Neural cell (in vitro differentiated cells): Measurements from ENCODE around the gene KIF5A. TPM values are rescaled to one million over a fixed set of nuclear protein-coding genes. Genes with fewer than 3 reads are reported as not detected.

Source experiments
- H2AFZ ChIP-seq: fragments of 200-600, 300-800 bp; sonication (generic), shearing (Covaris generic); 2 replicates; pipeline ENCODE4 v1.6.0; 2014; ENCODE audit warnings: low read depth, mild to moderate bottlenecking, antibody characterized with exemption, low read length, moderate library complexity
- H3F3A ChIP-seq: fragments of 200-600 bp; shearing (Covaris generic); 2 replicates; pipeline ENCODE4 v1.6.1; 2016; ENCODE audit warnings: mild to moderate bottlenecking, moderate library complexity, mixed read lengths, antibody characterized with exemption, low read length; ENCODE audit not compliant: insufficient read depth, poor library complexity, severe bottlenecking
- H3K27ac ChIP-seq: fragments of 200-600, 300-800 bp; sonication (generic), shearing (Covaris generic); 2 replicates; pipeline ENCODE4 v1.5.1; 2014; ENCODE audit warnings: mild to moderate bottlenecking, low read length, moderate library complexity
- H3K27me3 ChIP-seq: fragments of 300-800, 200-600 bp; sonication (generic), shearing (Covaris generic); 2 replicates; pipeline ENCODE4 v1.6.0; 2014; ENCODE audit warnings: mild to moderate bottlenecking, low read depth, low read length, moderate library complexity; ENCODE audit not compliant: insufficient read depth
- H3K36me3 ChIP-seq: fragments of 300-800, 200-600 bp; sonication (generic), shearing (Covaris generic); 2 replicates; pipeline ENCODE4 v1.5.1; 2014; ENCODE audit warnings: mild to moderate bottlenecking, antibody characterized with exemption, low read length, moderate library complexity; ENCODE audit not compliant: insufficient read depth
- H3K4me2 ChIP-seq: fragments of 300-800, 200-600 bp; sonication (generic), shearing (Covaris generic); 2 replicates; pipeline ENCODE4 v1.6.0; 2014; ENCODE audit warnings: mild to moderate bottlenecking, low read length
- H3K4me3 ChIP-seq: fragments of 300-800, 200-600 bp; sonication (generic), shearing (Covaris generic); 2 replicates; pipeline ENCODE4 v1.5.1; 2014; ENCODE audit warnings: mild to moderate bottlenecking, low read length, moderate library complexity
- H3K79me2 ChIP-seq: fragments of 200-600 bp; shearing (Covaris generic); replicated peaks from 2 replicates; pipeline ENCODE4 v1.6.0; 2014; ENCODE audit warnings: mild to moderate bottlenecking, low read length, moderate library complexity; ENCODE audit not compliant: insufficient read depth
- H3K9ac ChIP-seq: fragments of 300-800, 200-600 bp; sonication (generic), shearing (Covaris generic); 2 replicates; pipeline ENCODE4 v1.6.1; 2016; ENCODE audit warnings: mild to moderate bottlenecking, low read length, mixed read lengths
- H3K9me2 ChIP-seq: fragments of 200-600 bp; shearing (Covaris generic); 2 replicates; pipeline ENCODE4 v1.6.1; 2016; ENCODE audit warnings: mild to moderate bottlenecking, low read length, mixed read lengths; ENCODE audit not compliant: insufficient read depth
- H3K9me3 ChIP-seq: fragments of 200-600, 300-800 bp; sonication (generic), shearing (Covaris generic); 2 replicates; pipeline ENCODE4 v1.6.1; 2016; ENCODE audit warnings: mild to moderate bottlenecking, mixed run types, low read length, moderate library complexity, mixed read lengths
- H4K20me1 ChIP-seq: fragments of 200-600 bp; shearing (Covaris generic); 2 replicates; pipeline ENCODE4 v1.6.1; 2016; ENCODE audit warnings: mild to moderate bottlenecking, mixed run types; ENCODE audit not compliant: insufficient read depth
- CTCF ChIP-seq: fragments of 450-650 bp; IDR thresholded peaks from 2 replicates; pipeline ENCODE4 v1.5.1; 2014; ENCODE audit warnings: antibody characterized with exemption, mild to moderate bottlenecking, moderate library complexity; ENCODE audit not compliant: poor library complexity, severe bottlenecking
- EP300 ChIP-seq: fragments of 450-650 bp; conservative IDR thresholded peaks from 2 replicates; pipeline ENCODE4 v1.6.1; 2014; ENCODE audit warnings: antibody characterized with exemption, mild to moderate bottlenecking, moderate library complexity; ENCODE audit not compliant: poor library complexity, severe bottlenecking
- EZH2 ChIP-seq: fragments of 200-600, 300-800 bp; shearing (Covaris generic), sonication (generic); IDR thresholded peaks from 2 replicates; pipeline ENCODE4 v1.6.1; 2014; ENCODE audit warnings: antibody characterized with exemption, low read length, borderline replicate concordance, mild to moderate bottlenecking; ENCODE audit not compliant: insufficient read depth, poor library complexity, severe bottlenecking
- MXI1 ChIP-seq: fragments of 450-650 bp; conservative IDR thresholded peaks from 2 replicates; pipeline ENCODE4 v1.6.1; 2014; ENCODE audit warnings: antibody characterized with exemption, mild to moderate bottlenecking; ENCODE audit not compliant: poor library complexity, severe bottlenecking
- POLR2AphosphoS5 ChIP-seq: IDR thresholded peaks from 2 replicates; pipeline ENCODE4 v1.6.1; 2012
- RAD21 ChIP-seq: fragments of 450-650 bp; conservative IDR thresholded peaks from 2 replicates; pipeline ENCODE4 v1.6.1; 2014; ENCODE audit warnings: antibody characterized with exemption, mild to moderate bottlenecking, moderate library complexity
- SMC3 ChIP-seq: fragments of 450-650 bp; conservative IDR thresholded peaks from 2 replicates; pipeline ENCODE4 v1.6.1; 2014; ENCODE audit warnings: antibody characterized with exemption, mild to moderate bottlenecking, moderate library complexity; ENCODE audit not compliant: poor library complexity
- TAF1 ChIP-seq: IDR thresholded peaks from 2 replicates; pipeline ENCODE4 v1.6.1; 2012; ENCODE audit warnings: low read depth
- polyA plus RNA-seq: library from polyadenylated mRNA; depleted of rRNA; stranded (reverse); fragments of >200 nt; gene quantifications from 2 replicates; pipeline ENCODE4 v1.2.3, GENCODE V29; 2014
- TF ChIP-seq, protein P1 (sequence below): IDR thresholded peaks from 2 replicates; pipeline ENCODE4 v1.6.1; 2012; ENCODE audit warnings: borderline replicate concordance

The KIF5A gene
- polyA plus RNA-seq, 1 donor from 2014 or later: 58.8 TPM

DNA sequence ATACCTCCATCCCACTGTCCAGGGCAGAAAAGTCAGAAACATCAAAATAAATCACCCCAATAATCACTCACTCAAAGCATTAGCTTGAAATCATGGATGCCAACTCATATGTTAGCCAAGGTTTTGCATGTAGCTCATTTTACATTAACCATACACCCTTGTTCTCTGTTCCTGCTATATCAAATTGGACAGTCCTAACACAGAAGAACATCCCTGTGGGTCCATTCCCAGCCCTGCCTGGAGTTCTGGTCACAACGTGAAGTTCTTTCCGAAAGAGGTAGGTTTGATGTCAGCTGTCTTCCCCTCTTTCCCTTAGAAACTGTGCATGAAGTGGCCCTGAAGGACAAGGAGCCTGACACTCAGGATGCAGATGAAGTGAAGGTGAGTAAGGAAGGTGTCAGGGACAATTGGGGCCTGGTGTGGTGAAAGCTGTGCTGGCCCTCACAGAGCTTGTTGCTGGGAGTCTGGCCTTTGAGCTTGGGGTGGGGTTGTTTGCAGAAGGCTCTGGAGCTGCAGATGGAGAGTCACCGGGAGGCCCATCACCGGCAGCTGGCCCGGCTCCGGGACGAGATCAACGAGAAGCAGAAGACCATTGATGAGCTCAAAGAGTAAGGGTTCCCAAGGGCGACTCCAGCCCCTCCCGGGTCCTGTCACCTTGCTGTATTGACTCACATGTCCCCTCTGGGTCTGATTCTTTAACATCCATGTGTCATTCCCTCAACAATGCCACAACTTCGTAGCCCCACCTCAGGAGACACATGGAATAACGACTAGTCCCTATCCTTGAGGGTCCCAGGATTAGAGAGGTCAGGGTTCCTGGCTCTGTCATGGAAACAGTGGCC lies 26.1 kb downstream of the KIF5A start:
- H3K9ac ChIP-seq: no peak overlapping the region
- no peak overlapping the region for H3K4me3 ChIP-seq
- H3K4me2 ChIP-seq: no peak overlapping the region
- H3F3A ChIP-seq: no peaks in the 10 kb centered on the region
- no peak overlapping the region for H3K27ac ChIP-seq
- no peaks in the 10 kb centered on the region for H3K9me3 ChIP-seq
- TF ChIP-seq MXI1 (no peak), CTCF (no peak), SMC3 (no peak), TAF1 (no peak), EP300 (no peak), POLR2AphosphoS5 (no peak), EZH2 (no peak), RAD21 (no peak)
- TF ChIP-seq, protein P1, sequence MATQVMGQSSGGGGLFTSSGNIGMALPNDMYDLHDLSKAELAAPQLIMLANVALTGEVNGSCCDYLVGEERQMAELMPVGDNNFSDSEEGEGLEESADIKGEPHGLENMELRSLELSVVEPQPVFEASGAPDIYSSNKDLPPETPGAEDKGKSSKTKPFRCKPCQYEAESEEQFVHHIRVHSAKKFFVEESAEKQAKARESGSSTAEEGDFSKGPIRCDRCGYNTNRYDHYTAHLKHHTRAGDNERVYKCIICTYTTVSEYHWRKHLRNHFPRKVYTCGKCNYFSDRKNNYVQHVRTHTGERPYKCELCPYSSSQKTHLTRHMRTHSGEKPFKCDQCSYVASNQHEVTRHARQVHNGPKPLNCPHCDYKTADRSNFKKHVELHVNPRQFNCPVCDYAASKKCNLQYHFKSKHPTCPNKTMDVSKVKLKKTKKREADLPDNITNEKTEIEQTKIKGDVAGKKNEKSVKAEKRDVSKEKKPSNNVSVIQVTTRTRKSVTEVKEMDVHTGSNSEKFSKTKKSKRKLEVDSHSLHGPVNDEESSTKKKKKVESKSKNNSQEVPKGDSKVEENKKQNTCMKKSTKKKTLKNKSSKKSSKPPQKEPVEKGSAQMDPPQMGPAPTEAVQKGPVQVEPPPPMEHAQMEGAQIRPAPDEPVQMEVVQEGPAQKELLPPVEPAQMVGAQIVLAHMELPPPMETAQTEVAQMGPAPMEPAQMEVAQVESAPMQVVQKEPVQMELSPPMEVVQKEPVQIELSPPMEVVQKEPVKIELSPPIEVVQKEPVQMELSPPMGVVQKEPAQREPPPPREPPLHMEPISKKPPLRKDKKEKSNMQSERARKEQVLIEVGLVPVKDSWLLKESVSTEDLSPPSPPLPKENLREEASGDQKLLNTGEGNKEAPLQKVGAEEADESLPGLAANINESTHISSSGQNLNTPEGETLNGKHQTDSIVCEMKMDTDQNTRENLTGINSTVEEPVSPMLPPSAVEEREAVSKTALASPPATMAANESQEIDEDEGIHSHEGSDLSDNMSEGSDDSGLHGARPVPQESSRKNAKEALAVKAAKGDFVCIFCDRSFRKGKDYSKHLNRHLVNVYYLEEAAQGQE: no peak
- no peaks in the 10 kb centered on the region for H3K27me3 ChIP-seq
- peaks cover 20% of the 10 kb centered on the region for H3K36me3 ChIP-seq
- no peak overlapping the region for H2AFZ ChIP-seq
- H4K20me1 ChIP-seq: no peaks in the 10 kb centered on the region
- no peaks in the 10 kb centered on the region for H3K79me2 ChIP-seq
- no peaks in the 10 kb centered on the region for H3K9me2 ChIP-seq

DNA sequence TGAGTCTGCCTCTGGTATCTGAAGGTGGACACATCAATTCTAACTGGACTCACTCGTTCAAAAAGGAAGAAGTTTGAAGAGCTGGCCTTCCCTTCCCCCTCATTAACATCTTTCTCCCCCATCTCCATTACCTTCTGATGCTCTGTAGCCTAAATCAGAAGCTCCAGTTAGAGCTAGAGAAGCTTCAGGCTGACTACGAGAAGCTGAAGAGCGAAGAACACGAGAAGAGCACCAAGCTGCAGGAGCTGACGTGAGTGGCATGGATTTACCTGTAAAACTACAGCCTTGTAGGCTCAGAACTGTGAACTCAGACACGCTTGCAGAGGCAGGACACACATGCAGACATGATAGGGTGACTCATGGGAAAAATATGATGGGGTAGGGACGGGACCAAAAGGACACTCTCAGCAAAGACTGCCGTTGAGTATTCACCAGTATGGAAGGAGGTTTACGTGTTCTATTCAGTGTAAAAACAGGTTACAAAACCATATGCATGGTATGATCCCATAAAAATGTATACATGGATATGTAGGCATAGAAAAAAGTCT lies 26.8 kb downstream of the KIF5A start:
- H3F3A ChIP-seq: no peaks in the 10 kb centered on the region
- no peaks in the 10 kb centered on the region for H3K9me3 ChIP-seq
- TF ChIP-seq CTCF (no peak), EP300 (no peak), SMC3 (no peak), POLR2AphosphoS5 (no peak), RAD21 (no peak), MXI1 (no peak), EZH2 (no peak), TAF1 (no peak)
- TF ChIP-seq, protein P1: no peak
- no peak overlapping the region for H2AFZ ChIP-seq
- no peaks in the 10 kb centered on the region for H3K27me3 ChIP-seq
- H4K20me1 ChIP-seq: no peaks in the 10 kb centered on the region
- no peak overlapping the region for H3K27ac ChIP-seq
- H3K4me3 ChIP-seq: no peak overlapping the region
- H3K79me2 ChIP-seq: no peaks in the 10 kb centered on the region
- H3K4me2 ChIP-seq: no peak overlapping the region
- H3K36me3 ChIP-seq: peaks cover 20% of the 10 kb centered on the region
- H3K9ac ChIP-seq: no peak overlapping the region
- H3K9me2 ChIP-seq: no peaks in the 10 kb centered on the region
